Uterus (tissue), 2 donors: ENCODE measurements around the gene TNS1.

ENCODE experiments used
- CTCF ChIP-seq, 4 experiments: fragments of 200-600 bp in 2 of 4; fragments of 450-650 bp in 2 of 4; sonication (generic) in 2 of 4; IDR thresholded peaks; one replicate each; pipeline ENCODE4 v1.5.1; 2016 to 2019; ENCODE audit warnings: antibody characterized with exemption in 4 of 4, mild to moderate bottlenecking in 2 of 4, moderate library complexity in 1 of 4
- POLR2A ChIP-seq, 2 donors: fragments of 450-650 bp; IDR thresholded peaks; one replicate each; pipeline ENCODE4 v1.6.1; 2016; ENCODE audit warnings: antibody characterized with exemption in 2 of 2, mild to moderate bottlenecking in 1 of 2, moderate library complexity in 1 of 2

GRCh38 chr2:218027426-218028188 lies 24.8 kb upstream of the TNS1 start:
- no peak for TF ChIP-seq CTCF (IDR thresholded peaks at IDR 0.05)
- no peak for TF ChIP-seq POLR2A (IDR thresholded peaks at IDR 0.05)
